Heart left ventricle (tissue), 16 donors: ENCODE results near the gene AGTRAP. TPM values are rescaled to one million over a fixed set of nuclear protein-coding genes. Genes with fewer than 3 reads are reported as not detected.

Experiments
- ATAC-seq, 4 donors: fragments of 200-7000 bp; cut with Tn5 transposase; one replicate each; pipeline ENCODE4 v1.9.1; 2020 to 2022; ENCODE audit warnings: moderate library complexity in 4 of 4, mild to moderate bottlenecking in 3 of 4, moderate number of reproducible peaks in 1 of 4
- DNase-seq, 5 donors: peaks; one replicate each; pipeline ENCODE4 v3.0.0-alpha.2; 2020
- H3K27ac ChIP-seq, 12 donors: fragments of 200-600 bp; sonication (generic) in 4 of 12; one replicate each; pipeline versions ENCODE4 v1.5.0 to v1.8.0; 2016 to 2022; ENCODE audit warnings: mild to moderate bottlenecking in 2 of 12
- H3K27me3 ChIP-seq, 9 donors: fragments of 200-600 bp; sonication (generic) in 2 of 9; one replicate each; pipeline versions ENCODE4 v1.5.1 to v1.8.0; 2016 to 2022; ENCODE audit warnings: mild to moderate bottlenecking in 3 of 9
- H3K36me3 ChIP-seq, 9 donors: fragments of 200-600 bp; sonication (generic) in 2 of 9; one replicate each; pipeline versions ENCODE4 v1.5.0 to v1.8.0; 2018 to 2022; ENCODE audit warnings: mild to moderate bottlenecking in 2 of 9
- H3K4me1 ChIP-seq, 12 donors: fragments of 200-600 bp; sonication (generic) in 4 of 12; one replicate each; pipeline versions ENCODE4 v1.5.0 to v1.8.0; 2016 to 2022; ENCODE audit warnings: mild to moderate bottlenecking in 3 of 12
- H3K4me3 ChIP-seq, 12 donors: fragments of 200-600 bp; sonication (generic) in 4 of 12; one replicate each; pipeline versions ENCODE4 v1.5.0 to v1.8.0; 2017 to 2022; ENCODE audit warnings: mild to moderate bottlenecking in 9 of 12, moderate library complexity in 4 of 12
- H3K9me3 ChIP-seq, 12 donors: fragments of 200-600 bp; sonication (generic) in 4 of 12; one replicate each; pipeline versions ENCODE4 v1.5.0 to v1.8.0; 2016 to 2022; ENCODE audit warnings: mild to moderate bottlenecking in 1 of 12
- POLR2A ChIP-seq, 2 donors: fragments of 450-650 bp; IDR thresholded peaks; one replicate each; pipeline ENCODE4 v1.6.1; 2017; ENCODE audit warnings: antibody characterized with exemption in 2 of 2, mild to moderate bottlenecking in 2 of 2, moderate library complexity in 2 of 2
- WGBS, 4 donors: extraction: QIAGEN DNeasy Blood & Tissue Kit in 2 of 4; methylation state at CpG; one replicate each; pipeline versions ENCODE4 v1.1.5 to v1.1.7; 2013 to 2018; 5-methylcytosine and 5-hydroxymethylcytosine counted together
- intact Hi-C, 10 donors: fragments of 100-400 bp; cut with DNase I; formaldehyde crosslinking; loops; one replicate each; pipeline versions ENCODE4 v1.11.1 to v1.14.2; 2022
- polyA plus RNA-seq, 2 donors: library from polyadenylated mRNA; stranded (reverse); fragments of 200-250 nt; gene quantifications; one replicate each; pipeline ENCODE4 v1.2.3, GENCODE V29; 2013
- total RNA-seq, 9 donors: library from RNA; depleted of rRNA in 2 of 9; stranded (reverse); fragments of >200 nt in 2 of 9; fragmentation: NEBNext Ultra II Directional in 3 of 9; extraction: Animal tissue kit (Norgen Biotek cat#: 25700) in 3 of 9; gene quantifications; one replicate each; pipeline versions ENCODE4 v1.1.0 to v1.2.4, GENCODE V29; 2016 to 2023
- TF ChIP-seq, protein P1 (sequence below), 12 donors: fragments of 200-600 bp; sonication (generic) in 4 of 12; IDR thresholded peaks; one replicate each; pipeline versions ENCODE4 v1.5.0 to v1.8.0; 2018 to 2022; ENCODE audit warnings: antibody characterized with exemption in 12 of 12, mild to moderate bottlenecking in 5 of 12
- donor health status: ischemic (EF 13 %, LVEDD 7.1; RV severe dilation, severe dysfunction).
- donor health status: healthy with polysubstance abuse.
- donor health status: DM: no; HTN: yes; CAD: no.
- donor health status: DM: no; HTN: no; CAD: no.
- donor health status: ischemic (EF 25% LVEDD 6.9; RV normal size, moderate dysfunction).
- donor health status: ischemic (EF 25% LVEDD 5.7; RV mildly dilated, moderate dysfunction).
- donor health status: healthy.
- donor health status: DM: yes; HTN: yes; CAD: no.
- donor health status: ischemic (EF 35%, LVEDD 5.7; RV mildly dilated, moderate dysfunction).
- donor health status: nonischemic (EF 11% LVEDD 7.7; RV severe dilation, severe dysfunction).
- donor health status: DM: yes; HTN: yes; CAD: no.
- donor health status: PGD.
- donor health status: ischemic (EF 29% LVEDD 5.4; RV normal size, mild dysfunction).
- donor health status: nonischemic (EF 23%, LVEDD 6.1; RV moderate dilation, normal function).

Gene AGTRAP
- total and polyA plus RNA-seq, 11 donors = 11.8 to 134 (median 24.5) TPM

DNA sequence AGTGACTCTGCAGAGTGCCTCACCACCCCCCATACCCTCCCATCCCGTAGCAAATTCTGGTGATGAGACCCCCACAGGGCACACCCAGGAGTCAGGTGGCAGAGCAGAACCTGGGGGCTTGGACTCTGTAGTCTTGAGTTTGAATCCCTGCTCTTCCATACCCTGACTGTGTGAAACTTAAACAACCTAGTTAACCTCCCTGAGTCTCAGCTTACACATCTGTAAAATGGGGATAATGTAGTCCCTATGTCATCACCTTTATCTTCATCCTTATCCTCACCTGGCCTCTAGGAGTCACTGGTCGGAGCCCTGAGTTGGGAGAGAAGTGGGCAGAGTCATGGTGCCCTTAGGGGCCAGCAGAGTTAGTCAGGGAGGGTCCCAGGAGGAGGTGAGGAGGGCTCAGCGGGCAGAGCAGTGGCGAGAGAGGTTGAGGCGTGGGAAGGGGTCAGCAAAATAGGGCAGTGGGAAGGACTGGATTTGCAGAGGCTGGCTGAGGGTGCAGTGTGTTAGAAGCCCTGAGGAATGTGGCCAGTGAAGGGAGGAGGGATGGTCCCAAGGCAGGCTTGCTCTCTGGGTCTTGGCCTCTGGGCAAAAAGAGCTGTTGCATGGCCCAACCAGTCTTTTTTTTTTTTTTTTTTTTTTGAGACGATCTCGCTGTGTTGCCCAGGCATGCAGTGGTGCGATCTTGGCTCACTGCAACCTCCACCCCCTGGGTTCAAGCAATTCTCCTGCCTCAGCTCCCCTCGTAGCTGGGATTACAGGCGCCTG, 44.6 kb downstream of the AGTRAP start:
- Histone ChIP-seq H3K9me3 (no peaks in the 10 kb centered on the region), H3K36me3 (no peaks in the 10 kb centered on the region), H3K4me3 (no peak overlapping the region), H3K27ac (no peak overlapping the region), H3K4me1 (peaks cover 0 to 17% (median 11%) of the 10 kb centered on the region in 12 donors), H3K27me3 (no peaks in the 10 kb centered on the region)
- TF ChIP-seq, protein P1, sequence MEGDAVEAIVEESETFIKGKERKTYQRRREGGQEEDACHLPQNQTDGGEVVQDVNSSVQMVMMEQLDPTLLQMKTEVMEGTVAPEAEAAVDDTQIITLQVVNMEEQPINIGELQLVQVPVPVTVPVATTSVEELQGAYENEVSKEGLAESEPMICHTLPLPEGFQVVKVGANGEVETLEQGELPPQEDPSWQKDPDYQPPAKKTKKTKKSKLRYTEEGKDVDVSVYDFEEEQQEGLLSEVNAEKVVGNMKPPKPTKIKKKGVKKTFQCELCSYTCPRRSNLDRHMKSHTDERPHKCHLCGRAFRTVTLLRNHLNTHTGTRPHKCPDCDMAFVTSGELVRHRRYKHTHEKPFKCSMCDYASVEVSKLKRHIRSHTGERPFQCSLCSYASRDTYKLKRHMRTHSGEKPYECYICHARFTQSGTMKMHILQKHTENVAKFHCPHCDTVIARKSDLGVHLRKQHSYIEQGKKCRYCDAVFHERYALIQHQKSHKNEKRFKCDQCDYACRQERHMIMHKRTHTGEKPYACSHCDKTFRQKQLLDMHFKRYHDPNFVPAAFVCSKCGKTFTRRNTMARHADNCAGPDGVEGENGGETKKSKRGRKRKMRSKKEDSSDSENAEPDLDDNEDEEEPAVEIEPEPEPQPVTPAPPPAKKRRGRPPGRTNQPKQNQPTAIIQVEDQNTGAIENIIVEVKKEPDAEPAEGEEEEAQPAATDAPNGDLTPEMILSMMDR (IDR thresholded peaks at IDR 0.05) = no peak
- TF ChIP-seq POLR2A (IDR thresholded peaks at IDR 0.05) = no peak
- WGBS, 4 donors = 81 to 93% (median 89%) methylated on average over 9 to 10 of the region's 10 CpGs
- ATAC-seq (no peak), DNase-seq (no peak)
- intact Hi-C loops = loop anchor here in 2 of 10 donors (5.0 to 10.0 kb wide), 2 partner anchors 43 to 46 kb away; partner anchors contain the start of gene AGTRAP (in 2 of the 2)

- no peaks in the 10 kb centered on the region for H3K9me3 ChIP-seq
- WGBS, 4 donors = 81 to 90% (median 85%) methylated on average over 12 of the region's 12 CpGs
- ATAC-seq (no peak), DNase-seq (no peak)
- H3K36me3 ChIP-seq = no peaks in the 10 kb centered on the region
- H3K27ac ChIP-seq = no peak overlapping the region
- TF ChIP-seq, protein P1 (IDR thresholded peaks at IDR 0.05) = no peak
- TF ChIP-seq POLR2A (IDR thresholded peaks at IDR 0.05) = no peak
- H3K4me3 ChIP-seq = no peak overlapping the region
- H3K27me3 ChIP-seq = no peaks in the 10 kb centered on the region
- peaks cover 4 to 24% (median 18%) of the 10 kb centered on the region in 12 donors for H3K4me1 ChIP-seq
- intact Hi-C loops = loop anchor here in 2 of 10 donors (5.0 to 10.0 kb wide), 2 partner anchors 44 to 46 kb away; partner anchors contain the start of gene AGTRAP (in 2 of the 2)
These were observed 45.4 kb downstream of the AGTRAP start for GRCh38 chr1:11781297-11781696.

DNA sequence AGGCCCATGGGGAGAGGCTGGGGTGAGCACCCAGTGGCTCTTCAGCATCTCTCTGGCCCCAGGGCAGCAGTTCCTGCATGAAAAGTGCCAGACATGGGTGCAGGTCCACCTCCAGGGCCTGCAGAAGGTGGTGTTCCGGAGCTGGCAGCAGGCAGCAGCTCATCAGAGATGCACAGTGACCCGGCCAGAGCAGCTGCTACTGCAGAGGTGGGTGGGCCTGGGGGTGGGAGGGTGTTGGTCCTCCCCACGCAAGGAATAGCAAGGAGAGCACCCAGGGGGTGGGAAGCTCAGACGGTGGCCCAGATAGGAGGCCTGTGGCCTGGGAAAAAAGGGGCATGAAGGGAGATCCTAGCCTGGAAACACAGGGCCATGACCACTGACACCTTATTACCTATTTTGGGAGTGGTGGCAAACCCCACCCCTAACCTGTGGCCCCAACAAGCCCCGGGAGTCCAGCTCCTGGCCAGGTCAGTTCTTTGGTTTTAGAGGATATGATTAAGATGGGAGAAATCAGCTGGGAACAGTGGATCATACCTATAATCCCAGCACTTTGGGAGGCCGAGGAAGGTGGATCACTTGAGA, 46.3 kb downstream of the AGTRAP start:
- no peak overlapping the region for H3K27ac ChIP-seq
- ATAC-seq (no peak), DNase-seq (no peak)
- TF ChIP-seq, protein P1 (IDR thresholded peaks at IDR 0.05) = no peak
- no peak for TF ChIP-seq POLR2A (IDR thresholded peaks at IDR 0.05)
- H3K4me1 ChIP-seq = peaks cover 13 to 33% (median 28%) of the 10 kb centered on the region in 12 donors
- no peak overlapping the region for H3K4me3 ChIP-seq
- intact Hi-C loops = loop anchor here in 2 of 10 donors (5.0 to 10.0 kb wide), 2 partner anchors 45 to 47 kb away; partner anchors contain the start of gene AGTRAP (in 2 of the 2)
- WGBS, 4 donors = 80 to 89% (median 83%) methylated on average over 4 to 6 of the region's 6 CpGs
- no peaks in the 10 kb centered on the region for H3K36me3 ChIP-seq
- H3K9me3 ChIP-seq = no peaks in the 10 kb centered on the region
- H3K27me3 ChIP-seq = no peaks in the 10 kb centered on the region

DNA sequence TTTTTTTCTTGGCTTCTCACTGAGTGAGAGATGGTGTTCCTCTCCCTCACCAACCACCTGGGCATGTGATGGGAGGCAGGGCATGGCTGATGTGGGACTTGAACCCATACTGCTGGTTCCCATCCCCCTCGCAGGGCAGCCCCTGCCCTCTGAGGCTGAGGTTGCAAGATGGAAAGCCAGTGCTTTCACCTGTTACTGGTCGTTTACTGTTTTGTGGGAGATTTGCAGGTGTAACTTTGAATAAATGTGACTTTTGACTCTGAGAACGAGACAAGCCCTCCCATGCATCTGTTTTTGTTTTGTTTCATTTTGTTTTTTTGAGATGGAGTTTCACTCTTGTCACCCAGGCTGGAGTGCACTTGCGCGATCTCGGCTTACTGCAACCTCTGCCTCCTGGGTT, 47.6 kb downstream of the AGTRAP start:
- TF ChIP-seq POLR2A (IDR thresholded peaks at IDR 0.05) = no peak
- TF ChIP-seq, protein P1 (IDR thresholded peaks at IDR 0.05) = no peak
- Histone ChIP-seq H3K9me3 (no peaks in the 10 kb centered on the region), H3K27me3 (no peaks in the 10 kb centered on the region), H3K27ac (no peak overlapping the region), H3K4me1 (peaks cover 15 to 43% (median 41%) of the 10 kb centered on the region in 12 donors), H3K36me3 (no peaks in the 10 kb centered on the region), H3K4me3 (no peak overlapping the region)
- DNase-seq (no peak), ATAC-seq (no peak)
- intact Hi-C loops = loop anchor here in 2 of 10 donors (5.0 to 10.0 kb wide), 2 partner anchors 46 to 49 kb away; partner anchors contain the start of gene AGTRAP (in 2 of the 2)
- 93 to 97% (median 94%) methylated on average over 6 of the region's 6 CpGs for WGBS, 4 donors
